Medulla oblongata (tissue), 1 donor: ENCODE results near the gene DYRK1A.

ENCODE experiments used
- DNase-seq: peaks from one replicate; pipeline ENCODE4 v3.0.0-alpha.2; 2015; ENCODE audit errors: extremely low spot score

The DYRK1A gene

DNA sequence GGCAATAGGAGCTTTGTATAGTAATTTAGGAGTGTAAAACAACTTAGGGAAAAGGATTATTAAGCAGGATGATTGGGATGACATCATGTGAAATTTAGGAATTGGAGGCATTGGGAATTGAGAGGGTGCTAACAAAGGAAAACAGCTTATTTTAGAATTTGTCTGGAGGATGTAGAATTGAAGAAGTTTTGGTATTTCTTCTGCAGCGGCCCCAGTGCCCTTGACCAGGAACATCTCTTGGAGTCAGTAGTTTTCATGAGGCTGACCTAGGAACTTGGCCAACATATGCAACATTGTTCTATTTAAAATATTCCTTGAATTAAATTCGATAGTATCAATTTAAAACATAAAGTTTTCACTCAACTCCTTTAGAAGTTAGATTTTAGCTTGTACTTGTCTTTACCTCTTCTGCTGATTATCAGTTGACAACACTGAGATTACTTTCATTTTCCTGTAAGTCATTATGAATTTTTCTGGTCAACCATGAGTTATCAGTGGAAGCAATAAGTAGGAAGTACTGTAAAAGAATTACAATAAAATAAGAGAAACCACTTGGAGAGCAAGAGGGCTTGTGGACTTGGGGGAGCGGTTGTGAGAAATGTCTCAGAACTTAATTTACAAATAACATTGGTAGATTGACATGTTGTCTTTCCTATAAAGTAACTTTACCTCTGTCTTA, 52.8 kb downstream of the DYRK1A start:
- DNase-seq: no peak

- DNase-seq: no peak
Measured at GRCh38 chr21:37421306-37421705, 54.7 kb downstream of the DYRK1A start.

DNA sequence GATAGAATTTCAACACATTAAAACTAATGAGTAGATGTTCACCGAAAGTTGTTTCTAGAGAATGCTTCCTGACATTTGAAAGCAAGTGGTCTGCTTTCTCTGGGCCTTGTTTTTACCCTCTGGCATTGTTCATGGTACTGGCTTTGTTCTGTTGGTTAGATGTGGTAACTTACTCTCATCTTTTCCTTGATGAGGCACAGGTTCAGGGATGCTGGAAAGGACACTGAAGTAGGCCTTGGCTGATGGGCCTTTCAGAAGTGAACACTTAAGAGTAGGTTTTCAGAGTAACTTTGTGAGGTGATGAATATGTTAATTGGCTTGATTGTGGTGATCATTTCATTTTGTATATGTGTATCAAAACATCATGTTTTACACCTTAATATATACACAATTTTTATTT, 55.8 kb downstream of the DYRK1A start:
- no peak for DNase-seq

GRCh38 chr21:37423103-37423502, 56.5 kb downstream of the DYRK1A start:
- no peak for DNase-seq

- no peak for DNase-seq
Measured at GRCh38 chr21:37424396-37424795, 57.8 kb downstream of the DYRK1A start.

GRCh38 chr21:37425001-37425400, 58.4 kb downstream of the DYRK1A start:
- DNase-seq: no peak

DNA sequence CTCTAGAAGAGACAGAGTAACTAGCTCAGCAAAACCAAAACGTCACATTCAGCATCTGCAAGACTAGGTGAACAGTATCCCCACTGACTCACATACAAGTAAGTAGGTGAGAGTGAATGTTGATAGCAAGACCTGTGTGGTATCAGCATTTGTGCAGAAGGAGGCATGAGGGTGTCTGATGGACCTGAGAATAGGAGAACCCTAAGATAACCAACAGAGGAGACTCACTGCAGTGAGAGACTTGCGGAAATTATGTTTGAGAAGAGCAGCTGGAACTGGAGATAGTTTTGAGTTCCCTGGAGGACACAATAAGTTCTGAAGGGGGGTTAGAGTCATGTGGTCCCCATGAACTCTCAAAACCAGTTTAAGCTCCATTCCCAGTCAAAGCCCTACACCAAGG, 59.1 kb downstream of the DYRK1A start:
- no peak for DNase-seq

DNA sequence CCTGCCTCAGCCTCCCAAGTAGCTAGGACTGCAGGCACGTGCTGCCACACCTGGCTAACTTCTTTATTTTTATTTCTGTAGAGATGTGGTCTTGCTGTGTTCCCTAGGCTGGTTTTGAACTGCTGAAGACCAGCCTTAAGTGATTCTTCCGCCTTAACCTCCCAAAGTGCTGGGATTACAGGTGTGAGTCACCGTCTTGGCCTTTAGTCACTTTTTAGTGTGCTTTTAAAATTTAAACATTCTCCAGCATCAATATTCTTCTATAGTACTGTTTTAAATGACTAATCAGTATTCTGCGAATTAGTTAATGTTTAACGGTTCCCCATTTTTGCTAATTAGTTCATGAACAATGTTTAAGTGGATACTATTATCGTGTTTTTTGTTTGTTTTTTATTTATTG, 60.6 kb downstream of the DYRK1A start:
- DNase-seq: no peak

- DNase-seq: no peak
Measured at GRCh38 chr21:37429356-37429755, 62.8 kb downstream of the DYRK1A start.

DNA sequence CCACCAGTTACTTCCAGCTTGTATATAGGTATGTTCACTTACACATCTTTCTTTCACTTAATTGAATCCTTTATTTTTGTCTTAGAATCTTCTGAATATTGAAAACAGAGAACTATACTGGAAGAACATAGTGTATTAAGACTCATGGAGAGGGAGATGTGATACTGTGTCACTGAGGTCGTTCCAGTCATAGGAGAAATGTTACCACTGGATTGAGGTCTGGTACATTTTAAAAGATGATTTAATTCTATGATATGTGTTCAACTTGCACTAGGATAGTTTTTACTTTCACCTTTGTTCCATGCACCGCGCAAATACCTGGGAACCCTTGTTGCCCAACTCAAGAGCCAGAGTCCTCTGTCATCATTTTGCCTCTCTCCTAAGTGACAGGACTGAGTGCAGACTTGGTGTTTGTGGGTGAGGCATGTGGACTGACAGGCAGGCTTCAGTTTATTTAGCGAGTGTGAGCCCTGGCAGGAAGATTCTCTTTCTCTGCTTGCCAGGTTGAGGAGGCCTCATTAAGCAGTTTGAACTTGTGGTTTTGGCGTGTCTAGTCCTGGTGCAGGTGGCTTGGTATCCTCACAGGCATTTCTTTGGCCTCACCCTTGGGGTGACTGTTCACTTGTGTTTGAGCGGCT, 63.7 kb downstream of the DYRK1A start:
- DNase-seq: no peak

- DNase-seq: no peak
Measured at GRCh38 chr21:37431243-37431642, 64.7 kb downstream of the DYRK1A start.

DNA sequence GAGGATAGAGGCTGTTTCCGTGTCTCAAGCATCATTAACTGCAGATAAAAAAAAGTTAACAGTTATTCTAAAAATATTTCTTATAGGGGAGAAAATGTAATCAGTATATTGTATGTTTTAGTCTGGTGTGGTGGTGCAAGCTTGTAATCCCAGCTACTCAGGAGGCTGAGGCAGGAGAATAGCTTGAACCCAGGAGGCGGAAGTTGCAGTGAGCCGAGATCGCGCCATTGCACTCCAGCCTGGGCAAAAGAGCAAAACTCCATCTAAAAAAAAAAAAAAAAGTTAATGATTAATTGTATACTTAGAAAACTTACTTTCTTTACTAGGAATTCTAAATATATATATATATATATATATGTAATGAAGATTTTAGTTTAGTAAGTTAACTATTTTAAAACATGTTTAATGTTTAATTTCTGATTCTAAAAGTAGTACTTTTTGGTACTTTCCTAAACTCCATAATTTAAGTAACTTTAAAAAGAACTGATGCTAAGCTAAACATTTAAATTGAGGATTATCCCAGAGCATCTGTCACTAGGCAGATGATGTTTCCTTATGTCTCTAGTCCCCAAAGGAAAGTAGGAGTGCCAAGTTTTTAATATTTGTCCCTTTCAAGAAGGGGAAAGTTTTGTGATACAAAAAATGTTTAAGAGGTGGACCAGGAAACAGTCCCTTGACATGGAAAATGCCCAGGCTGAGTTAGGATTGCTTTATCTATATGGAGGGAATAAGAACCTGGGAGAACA, 66.3 kb downstream of the DYRK1A start:
- no peak for DNase-seq

- DNase-seq: no peak
Measured at GRCh38 chr21:37433456-37433840, 66.9 kb downstream of the DYRK1A start.

DNA sequence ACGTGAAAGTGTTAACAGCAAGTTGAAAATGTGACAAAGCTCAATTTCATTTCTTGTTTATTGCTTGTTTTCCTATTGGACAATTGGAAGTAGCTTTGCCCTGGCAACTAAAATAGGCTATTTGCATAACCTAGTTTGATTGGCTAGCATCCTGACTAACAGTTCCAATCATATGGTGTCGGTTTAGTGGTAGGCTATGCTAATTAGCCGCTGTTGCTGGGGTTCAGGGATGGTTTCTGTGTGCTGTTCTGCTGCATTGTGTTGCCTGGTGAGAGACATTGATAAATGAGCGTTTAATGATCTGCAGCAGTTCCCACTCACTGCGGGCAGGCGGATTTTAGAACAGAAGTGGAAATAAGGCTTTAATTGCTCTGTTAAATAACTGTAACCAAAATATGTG, 68.5 kb downstream of the DYRK1A start:
- DNase-seq: peak; percentile 93

GRCh38 chr21:37435711-37436110, 69.1 kb downstream of the DYRK1A start:
- DNase-seq: no peak

GRCh38 chr21:37436174-37436573, 69.6 kb downstream of the DYRK1A start:
- no peak for DNase-seq

- DNase-seq: no peak
Measured at GRCh38 chr21:37437376-37438080, 71.0 kb downstream of the DYRK1A start.

DNA sequence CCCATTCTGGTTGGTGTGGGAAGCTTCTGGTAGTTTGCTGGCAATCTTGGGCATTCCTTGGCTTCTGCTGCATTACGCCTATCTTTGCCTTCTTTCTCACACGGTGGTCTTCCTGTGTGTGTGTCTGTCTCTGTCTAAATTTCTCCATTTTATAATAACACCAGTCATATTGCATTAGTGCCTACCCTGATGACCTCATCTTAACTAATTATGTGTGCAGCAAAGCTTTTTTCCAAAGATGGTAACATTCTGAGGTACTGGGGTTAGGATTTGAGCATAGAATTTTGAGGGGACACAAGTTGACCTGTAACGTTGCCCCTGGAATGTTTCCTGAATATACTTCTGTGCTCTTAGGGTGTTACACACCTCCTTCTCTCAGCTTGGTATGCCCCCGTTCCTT, 77.1 kb downstream of the DYRK1A start:
- no peak for DNase-seq

DNA sequence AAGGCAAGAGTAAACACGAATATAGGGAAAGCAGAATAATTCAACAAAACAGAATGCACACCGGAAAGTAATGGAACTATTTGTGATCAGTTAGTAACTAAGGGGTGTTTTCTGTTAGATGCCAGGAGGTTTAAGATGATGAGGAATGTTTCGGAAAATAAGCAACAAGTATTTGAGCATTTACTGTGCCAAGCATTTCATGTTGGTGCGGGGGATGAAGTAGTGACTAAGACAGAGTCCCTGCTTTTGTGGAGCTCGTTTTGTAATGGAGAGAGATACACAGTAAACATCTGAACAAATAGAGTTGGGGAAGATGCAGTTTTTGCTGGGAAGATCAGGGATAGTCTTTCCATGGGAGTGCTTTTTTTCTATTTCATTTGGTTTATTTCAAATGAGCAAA, 78.7 kb downstream of the DYRK1A start:
- no peak for DNase-seq

- no peak for DNase-seq
Measured at GRCh38 chr21:37446552-37446951, 80.0 kb downstream of the DYRK1A start.

DNA sequence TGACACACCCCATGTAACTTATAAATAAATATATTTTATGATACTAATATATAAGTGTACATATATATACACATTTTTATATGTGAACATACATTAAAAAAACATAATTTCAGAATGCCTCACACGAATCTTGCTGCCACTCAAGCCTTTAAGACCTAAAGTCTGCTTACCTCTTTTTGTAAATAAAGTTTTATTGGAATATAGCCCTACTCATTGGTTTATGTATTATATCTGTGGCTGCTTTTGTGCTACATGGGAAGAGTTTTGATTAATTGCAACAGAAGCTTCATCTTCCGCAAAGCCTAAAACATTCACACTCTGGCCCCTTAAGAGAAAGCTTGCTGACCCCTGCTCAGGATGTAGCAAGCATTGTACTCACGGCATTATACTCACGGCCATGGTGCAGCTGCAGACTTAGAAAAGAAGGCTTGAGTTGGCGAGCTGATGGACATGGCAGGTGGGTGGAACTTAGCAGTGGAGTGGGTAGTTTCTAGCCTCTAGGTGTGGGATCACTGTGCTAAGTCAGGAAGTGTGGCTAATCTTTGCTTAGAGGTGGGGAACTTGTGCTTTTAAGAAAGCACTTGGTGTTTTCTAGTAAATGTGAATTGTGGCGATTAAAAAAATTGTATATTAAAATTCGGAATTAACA, 80.8 kb downstream of the DYRK1A start:
- no peak for DNase-seq
